ENCODE data around the gene NLRC3. TPM values are rescaled to one million over a fixed set of nuclear protein-coding genes. Genes with fewer than 3 reads are reported as not detected.

The NLRC3 gene
- polyA plus RNA-seq, 1 of the 3 experiments (the other 2 are of a cell fraction) = not detected

GRCh38 chr16:3575491-3575890 is 1.7 kb downstream of the NLRC3 start:
- DNase-seq = no peak
- Histone ChIP-seq H3K79me2 (ENCODE audit: insufficient read depth) (no peaks in the 10 kb centered on the region), H3K27me3 (ENCODE audit: insufficient read depth) (no peaks in the 10 kb centered on the region), H2AFZ (ENCODE audit: low read depth) (no peak overlapping the region), H3K27ac (ENCODE audit: low read depth in 2 of 2, low read length in 1 of 2) (no peak overlapping the region), H3F3A (replicated peaks; ENCODE audit: insufficient read depth) (no peaks in the 10 kb centered on the region), H3K4me2 (no peak overlapping the region), H3K4me1 (ENCODE audit: control insufficient read depth in 1 of 2, insufficient read depth in 2 of 2, low read depth in 1 of 2, low read length in 1 of 2) (no peaks in the 10 kb centered on the region; a peak in 1 of 4 replicates), H3K9ac (no peak overlapping the region), H3K9me3 (no peaks in the 10 kb centered on the region), H3K36me3 (replicated peaks in 1 of 2; ENCODE audit: control insufficient read depth in 1 of 2, insufficient read depth in 2 of 2, low read length in 1 of 2) (no peaks in the 10 kb centered on the region), H3K4me3 (ENCODE audit: low read depth in 2 of 2, low read length in 1 of 2) (no peak overlapping the region), H3K9me2 (no peaks in the 10 kb centered on the region), H4K20me1 (ENCODE audit: insufficient read depth) (no peaks in the 10 kb centered on the region)
- POLR2A ChIA-PET = no interaction called here
- CTCF ChIA-PET = no interaction called here
- 72% methylated on average over 8 of the region's 13 CpGs for WGBS (ENCODE audit: low lambda C conversion rate)
- TF ChIP-seq CHD2 (IDR thresholded peaks at IDR 0.05; ENCODE audit: low read length, partially characterized antibody) (no peak), GATA2 (CRISPR knock-in tag; IDR thresholded peaks at IDR 0.05) (no peak), USF2 (IDR thresholded peaks at IDR 0.05; ENCODE audit: borderline replicate concordance, low read depth, low read length) (no peak), RXRA (IDR thresholded peaks at IDR 0.05; ENCODE audit: borderline replicate concordance, low read depth) (no peak), REST (IDR thresholded peaks at IDR 0.05; ENCODE audit: low read depth, low read length) (no peak), TCF12 (IDR thresholded peaks at IDR 0.05) (no peak), FOSL2 (IDR thresholded peaks at IDR 0.05; ENCODE audit: borderline replicate concordance, low read depth) (no peak), RFX5 (IDR thresholded peaks at IDR 0.05; ENCODE audit: low read length) (no peak), YY1 (IDR thresholded peaks at IDR 0.05; ENCODE audit: low read depth) (no peak), RCOR1 (IDR thresholded peaks at IDR 0.05; ENCODE audit: low read length) (no peak), SIN3A (IDR thresholded peaks at IDR 0.05; ENCODE audit: borderline replicate concordance, low read depth, low read length) (no peak), CTCF (IDR thresholded peaks at IDR 0.05) (no peak), RAD21 (IDR thresholded peaks at IDR 0.05; ENCODE audit: low read length) (no peak), MEF2A (IDR thresholded peaks at IDR 0.05; ENCODE audit: borderline replicate concordance, low read depth) (no peak), PBX3 (IDR thresholded peaks at IDR 0.05) (no peak), IRF3 (IDR thresholded peaks at IDR 0.05; ENCODE audit: low read depth, low read length) (no peak), ELF1 (IDR thresholded peaks at IDR 0.05) (no peak)
- TF ChIP-seq, protein P1, sequence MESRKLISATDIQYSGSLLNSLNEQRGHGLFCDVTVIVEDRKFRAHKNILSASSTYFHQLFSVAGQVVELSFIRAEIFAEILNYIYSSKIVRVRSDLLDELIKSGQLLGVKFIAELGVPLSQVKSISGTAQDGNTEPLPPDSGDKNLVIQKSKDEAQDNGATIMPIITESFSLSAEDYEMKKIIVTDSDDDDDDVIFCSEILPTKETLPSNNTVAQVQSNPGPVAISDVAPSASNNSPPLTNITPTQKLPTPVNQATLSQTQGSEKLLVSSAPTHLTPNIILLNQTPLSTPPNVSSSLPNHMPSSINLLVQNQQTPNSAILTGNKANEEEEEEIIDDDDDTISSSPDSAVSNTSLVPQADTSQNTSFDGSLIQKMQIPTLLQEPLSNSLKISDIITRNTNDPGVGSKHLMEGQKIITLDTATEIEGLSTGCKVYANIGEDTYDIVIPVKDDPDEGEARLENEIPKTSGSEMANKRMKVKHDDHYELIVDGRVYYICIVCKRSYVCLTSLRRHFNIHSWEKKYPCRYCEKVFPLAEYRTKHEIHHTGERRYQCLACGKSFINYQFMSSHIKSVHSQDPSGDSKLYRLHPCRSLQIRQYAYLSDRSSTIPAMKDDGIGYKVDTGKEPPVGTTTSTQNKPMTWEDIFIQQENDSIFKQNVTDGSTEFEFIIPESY (IDR thresholded peaks at IDR 0.05; ENCODE audit: borderline replicate concordance, low read depth) = no peak
